HG03196 (cell line): ENCODE data around the gene ROBO2.
"Not testable (repeated sequence)": the region's sequence is repeated elsewhere in the genome, so short reads cannot be mapped to it uniquely, and the experiment has no call there.

Source experiments
- ATAC-seq: cut with Tn5 transposase; IDR thresholded peaks from one replicate; pipeline ENCODE4 v1.9.1; 2021; ENCODE audit not compliant: unreplicated experiment

The ROBO2 gene

DNA sequence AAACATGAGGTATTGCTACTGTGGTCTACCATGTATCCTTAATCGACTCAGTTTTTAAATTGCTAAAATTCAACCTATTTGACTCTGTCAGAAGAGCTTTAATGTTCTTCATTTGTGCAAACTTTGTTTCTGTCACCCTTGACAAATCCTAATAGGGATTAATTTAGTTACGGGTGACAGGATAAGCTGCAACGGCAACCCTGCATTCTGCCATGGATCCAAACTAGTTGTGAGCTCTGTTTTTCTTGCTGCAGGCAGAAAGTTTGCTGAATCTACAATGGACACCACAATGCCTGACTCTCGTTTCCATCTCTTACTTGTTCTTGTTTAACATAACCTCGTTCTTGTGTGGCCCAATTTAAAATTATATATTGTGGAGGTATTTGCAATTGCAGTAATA is 352.3 kb downstream of the ROBO2 start:
- ATAC-seq = no peak

DNA sequence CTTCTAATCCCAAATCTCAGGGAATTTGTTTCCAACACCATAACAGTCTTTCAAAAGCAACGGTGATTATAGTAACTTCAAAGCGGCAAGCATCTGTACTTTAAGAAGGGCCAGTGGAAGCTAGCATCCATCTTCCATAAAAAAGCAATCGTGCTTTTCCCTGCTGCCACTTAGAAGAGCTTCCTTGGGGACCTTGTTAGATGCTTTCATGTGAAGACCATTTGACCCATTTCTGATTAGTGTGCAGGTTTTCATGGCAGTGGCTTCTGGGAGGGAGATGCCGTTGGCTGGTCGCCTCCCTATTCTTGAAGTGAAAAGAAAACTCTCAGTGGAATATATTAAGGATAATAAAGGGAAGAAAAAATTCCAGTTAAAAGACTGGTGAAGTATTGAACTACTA is 354.1 kb downstream of the ROBO2 start:
- no peak for ATAC-seq

- ATAC-seq = no peak
Observed at GRCh38 chr3:77404871-77405270, 365.0 kb downstream of the ROBO2 start.

- ATAC-seq = no peak
Observed at GRCh38 chr3:77407441-77407840, 367.5 kb downstream of the ROBO2 start.

- not testable (repeated sequence) for ATAC-seq
Observed at GRCh38 chr3:77410334-77410733, 370.4 kb downstream of the ROBO2 start.

DNA sequence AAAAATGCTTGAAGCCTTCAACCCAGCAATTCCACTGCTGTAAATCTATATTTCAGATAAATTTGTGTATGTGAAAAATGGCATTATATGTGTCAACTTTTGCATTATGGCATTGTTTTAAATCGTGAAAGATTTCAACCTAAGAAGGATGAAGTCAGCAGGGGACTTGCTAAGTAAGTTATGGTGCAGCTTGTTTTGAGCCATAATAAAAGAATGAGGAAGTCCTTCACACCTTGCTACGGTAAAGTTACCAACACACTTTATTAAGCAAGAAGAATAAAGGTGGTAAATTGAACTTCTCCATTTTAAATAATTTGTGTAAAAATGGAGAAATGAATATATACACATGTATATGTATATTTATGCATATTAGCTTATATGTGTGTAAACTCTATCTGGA is 371.4 kb downstream of the ROBO2 start:
- ATAC-seq = no peak

GRCh38 chr3:77412021-77412438 is 372.1 kb downstream of the ROBO2 start:
- no peak for ATAC-seq

- ATAC-seq = no peak
Observed at GRCh38 chr3:77412584-77412983, 372.7 kb downstream of the ROBO2 start.

GRCh38 chr3:77414881-77415280 is 375.0 kb downstream of the ROBO2 start:
- no peak for ATAC-seq

DNA sequence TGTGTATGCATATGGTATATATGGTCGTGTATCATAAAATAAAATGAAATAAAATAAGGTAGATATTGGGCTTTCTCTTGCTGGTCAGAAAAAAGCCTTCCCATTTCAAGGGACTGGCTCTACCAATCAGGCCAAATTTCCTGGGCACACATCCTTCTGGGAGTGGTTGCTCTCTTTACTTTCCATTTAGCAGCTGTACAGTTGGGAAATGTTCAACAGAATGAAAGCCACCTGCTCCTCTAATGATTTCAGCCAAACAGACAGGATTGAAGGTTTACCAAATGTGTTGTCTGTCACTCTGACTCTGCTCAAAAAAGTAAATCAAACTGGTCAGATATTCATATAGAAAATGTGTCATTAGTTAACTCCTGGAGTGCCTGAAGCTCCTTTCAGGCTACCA is 380.4 kb downstream of the ROBO2 start:
- ATAC-seq = no peak

GRCh38 chr3:77421916-77422315 is 382.0 kb downstream of the ROBO2 start:
- ATAC-seq = no peak

DNA sequence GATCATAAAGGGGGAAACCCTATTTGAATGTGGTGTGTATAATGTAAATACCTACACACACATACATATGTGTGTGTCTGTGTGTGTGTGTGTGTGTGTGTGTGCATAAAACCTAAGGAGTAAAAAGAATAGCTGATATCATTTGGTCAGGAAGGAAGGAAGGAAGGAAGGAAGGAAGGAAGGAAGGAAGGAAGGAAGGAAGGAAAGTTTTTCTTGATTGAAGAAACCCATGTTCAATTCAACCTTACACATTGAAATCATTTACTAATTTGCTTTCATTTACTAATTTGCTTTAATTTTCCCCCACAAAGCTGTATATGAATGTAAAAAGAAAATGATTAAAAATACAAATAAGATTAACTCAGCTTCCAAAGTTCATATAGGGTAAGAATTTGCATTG is 386.6 kb downstream of the ROBO2 start:
- ATAC-seq = no peak

DNA sequence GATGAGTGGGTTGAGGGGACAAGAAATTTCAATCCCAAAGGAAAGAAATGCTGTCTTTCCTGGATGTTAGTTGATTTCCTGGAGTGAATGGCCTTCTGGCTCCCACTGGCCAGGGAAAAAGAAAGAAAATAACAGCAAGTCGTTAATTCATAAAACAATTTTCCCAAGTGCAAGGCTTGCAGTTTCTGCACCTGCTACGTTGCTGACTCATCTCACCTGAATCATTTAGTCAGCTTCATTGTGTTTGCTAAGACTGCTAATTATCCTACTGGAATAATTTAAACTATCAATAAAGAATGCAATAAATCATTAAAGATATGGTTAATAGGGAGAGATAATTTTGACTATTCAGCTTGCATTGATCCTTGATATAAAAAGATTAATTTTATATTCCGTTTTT is 387.6 kb downstream of the ROBO2 start:
- ATAC-seq = no peak

DNA sequence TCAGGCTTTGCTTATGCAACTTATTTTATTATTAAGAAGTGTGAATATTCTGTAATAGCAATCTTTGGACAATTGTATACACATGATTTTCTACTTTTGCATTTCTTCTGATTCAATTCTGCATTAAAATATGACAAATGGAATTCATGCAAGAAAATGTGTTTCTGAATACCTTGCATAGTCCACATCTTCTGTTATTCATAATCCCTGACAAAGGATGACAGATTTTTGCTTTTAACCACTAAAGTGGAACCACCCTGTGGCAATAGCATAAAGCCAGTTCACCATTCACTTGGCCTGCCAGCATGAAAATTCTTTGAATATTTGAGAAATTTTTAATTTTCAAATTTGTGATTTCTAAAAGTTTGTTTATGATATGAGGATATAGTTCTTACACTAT is 397.0 kb downstream of the ROBO2 start:
- no peak for ATAC-seq

- ATAC-seq = no peak
Observed at GRCh38 chr3:77446084-77446483, 406.2 kb downstream of the ROBO2 start.

DNA sequence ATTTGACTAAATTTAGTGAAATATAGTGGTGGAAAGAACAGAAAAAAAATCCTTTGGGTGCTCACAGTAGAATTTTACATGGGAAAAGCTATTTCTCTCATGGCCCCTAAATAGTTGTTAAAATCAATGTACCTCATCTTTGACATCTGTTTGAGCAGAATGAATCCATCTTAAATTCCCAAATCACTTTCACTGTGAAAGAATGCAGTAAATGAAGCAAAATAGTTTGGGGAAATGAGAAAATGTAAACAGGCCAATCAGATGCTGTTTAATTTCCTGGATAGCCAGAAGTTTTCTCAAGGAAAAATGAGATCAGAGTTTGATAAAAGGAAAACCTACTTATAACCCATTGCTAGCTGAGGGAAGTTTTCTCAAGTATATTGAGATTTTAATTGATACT is 406.9 kb downstream of the ROBO2 start:
- ATAC-seq = no peak

GRCh38 chr3:77449459-77450350 is 409.8 kb downstream of the ROBO2 start:
- no peak for ATAC-seq

- ATAC-seq = no peak
Observed at GRCh38 chr3:77456431-77456830, 416.5 kb downstream of the ROBO2 start.

DNA sequence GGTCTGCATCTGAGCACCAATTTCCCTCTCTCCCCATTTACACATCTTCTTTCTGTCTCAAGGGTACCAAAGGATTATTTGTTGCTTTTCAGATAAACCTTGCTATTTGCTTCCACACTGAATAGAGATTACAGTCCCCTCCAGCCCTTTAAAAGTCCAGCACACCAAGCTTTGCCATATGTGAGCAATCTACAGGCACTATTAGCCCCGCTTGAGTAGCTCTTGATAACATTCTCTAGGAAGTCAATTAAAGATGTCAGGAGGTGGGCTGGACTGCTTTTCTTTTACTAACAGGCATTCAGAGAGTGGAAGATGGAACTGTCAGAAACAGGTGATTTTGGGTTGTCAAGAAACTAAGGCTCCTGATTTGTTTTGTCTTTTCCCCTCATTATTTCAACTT is 417.0 kb downstream of the ROBO2 start:
- no peak for ATAC-seq

GRCh38 chr3:77459926-77460325 is 420.0 kb downstream of the ROBO2 start:
- ATAC-seq = no peak

DNA sequence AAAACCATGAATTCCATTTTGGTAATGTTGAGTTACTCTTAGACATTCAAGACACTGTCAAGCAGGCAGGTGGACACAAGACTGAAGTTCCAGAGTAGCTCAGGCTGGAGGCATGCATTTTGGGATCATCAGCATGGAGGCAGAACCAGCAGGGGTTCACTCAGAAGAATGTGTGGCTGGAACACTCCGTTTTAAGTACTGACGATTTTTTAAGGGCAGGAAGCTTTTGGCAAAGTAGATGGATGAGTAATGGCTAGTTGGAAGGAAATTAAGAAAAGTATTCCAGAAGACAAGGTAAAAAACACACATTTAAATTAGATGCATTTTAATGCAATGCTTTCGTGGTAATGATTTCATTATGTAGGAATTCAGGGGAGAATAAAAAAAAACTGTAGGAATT is 420.4 kb downstream of the ROBO2 start:
- ATAC-seq = no peak

- ATAC-seq = no peak
Observed at GRCh38 chr3:77462951-77463350, 423.1 kb downstream of the ROBO2 start.

GRCh38 chr3:77464111-77464688 is 424.3 kb downstream of the ROBO2 start:
- no peak for ATAC-seq
